ENCODE measurements around the gene ZNF69.
"Not testable (repeated sequence)": the region's sequence is repeated elsewhere in the genome, so short reads cannot be mapped to it uniquely, and the experiment has no call there.

The ZNF69 gene

DNA sequence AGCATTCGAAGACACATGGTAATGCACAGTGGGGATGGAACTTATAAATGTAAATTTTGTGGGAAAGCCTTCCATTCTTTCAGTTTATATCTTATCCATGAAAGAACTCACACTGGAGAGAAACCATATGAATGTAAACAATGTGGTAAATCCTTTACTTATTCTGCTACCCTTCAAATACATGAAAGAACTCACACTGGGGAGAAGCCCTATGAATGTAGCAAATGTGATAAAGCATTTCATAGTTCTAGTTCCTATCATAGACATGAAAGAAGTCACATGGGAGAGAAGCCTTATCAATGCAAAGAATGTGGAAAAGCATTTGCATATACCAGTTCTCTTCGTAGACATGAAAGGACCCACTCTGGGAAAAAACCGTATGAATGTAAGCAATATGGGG, 61.1 kb downstream of the ZNF69 start:
- H3K4me3 ChIP-seq (ENCODE audit: low read length) = no peak overlapping the region
- DNase-seq (ENCODE audit: low read depth, low spot score) = no peak

DNA sequence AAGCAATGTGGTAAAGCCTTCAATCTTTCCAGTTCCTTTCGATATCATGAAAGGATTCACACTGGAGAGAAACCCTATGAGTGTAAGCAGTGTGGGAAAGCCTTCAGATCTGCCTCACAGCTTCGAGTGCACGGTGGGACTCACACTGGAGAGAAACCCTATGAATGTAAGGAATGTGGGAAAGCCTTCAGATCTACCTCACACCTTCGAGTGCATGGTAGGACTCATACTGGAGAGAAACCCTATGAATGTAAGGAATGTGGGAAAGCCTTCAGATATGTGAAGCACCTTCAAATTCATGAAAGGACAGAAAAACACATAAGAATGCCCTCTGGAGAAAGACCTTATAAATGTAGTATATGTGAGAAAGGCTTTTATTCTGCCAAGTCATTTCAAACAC, 61.6 kb downstream of the ZNF69 start:
- DNase-seq (ENCODE audit: low read depth, low spot score) = no peak

DNA sequence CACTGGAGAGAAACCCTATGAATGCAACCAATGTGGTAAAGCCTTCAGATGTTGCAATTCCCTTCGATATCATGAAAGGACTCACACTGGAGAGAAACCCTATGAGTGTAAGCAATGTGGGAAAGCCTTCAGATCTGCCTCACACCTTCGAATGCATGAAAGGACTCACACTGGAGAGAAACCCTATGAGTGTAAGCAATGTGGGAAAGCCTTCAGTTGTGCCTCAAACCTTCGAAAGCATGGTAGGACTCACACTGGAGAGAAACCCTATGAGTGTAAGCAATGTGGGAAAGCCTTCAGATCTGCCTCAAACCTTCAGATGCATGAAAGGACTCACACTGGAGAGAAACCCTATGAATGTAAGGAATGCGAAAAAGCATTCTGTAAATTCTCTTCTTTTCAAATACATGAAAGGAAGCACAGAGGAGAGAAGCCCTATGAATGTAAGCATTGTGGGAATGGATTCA, 62.1 kb downstream of the ZNF69 start:
- DNase-seq (ENCODE audit: low read depth, low spot score); H3K4me3 ChIP-seq (ENCODE audit: low read length): not testable (repeated sequence)

More for the DNA sequence above, 61.6 kb downstream of the ZNF69 start:
- no peak overlapping the region for H3K4me3 ChIP-seq (ENCODE audit: low read length)

GRCh38 chr19:11950312-11950711, 62.7 kb downstream of the ZNF69 start:
- no peak for DNase-seq (ENCODE audit: low read depth, low spot score)
- no peak overlapping the region for H3K4me3 ChIP-seq (ENCODE audit: low read length)

Measured in Jurkat, Clone E6-1 (cell line).